Astrocyte (in vitro differentiated cells and primary cell): ENCODE measurements around the gene AGBL4.

Experiments used
- EZH2 ChIP-seq: IDR thresholded peaks from 2 replicates; pipeline ENCODE4 v1.6.1; 2012; ENCODE audit warnings: mild to moderate bottlenecking, low read length, inconsistent platforms; ENCODE audit not compliant: insufficient read depth
- TF ChIP-seq, protein P1 (sequence below): IDR thresholded peaks from 2 replicates; pipeline ENCODE4 v1.5.1; 2011; ENCODE audit warnings: low read depth, mild to moderate bottlenecking, inconsistent platforms, low read length, moderate library complexity; ENCODE audit not compliant: insufficient read depth

DNA sequence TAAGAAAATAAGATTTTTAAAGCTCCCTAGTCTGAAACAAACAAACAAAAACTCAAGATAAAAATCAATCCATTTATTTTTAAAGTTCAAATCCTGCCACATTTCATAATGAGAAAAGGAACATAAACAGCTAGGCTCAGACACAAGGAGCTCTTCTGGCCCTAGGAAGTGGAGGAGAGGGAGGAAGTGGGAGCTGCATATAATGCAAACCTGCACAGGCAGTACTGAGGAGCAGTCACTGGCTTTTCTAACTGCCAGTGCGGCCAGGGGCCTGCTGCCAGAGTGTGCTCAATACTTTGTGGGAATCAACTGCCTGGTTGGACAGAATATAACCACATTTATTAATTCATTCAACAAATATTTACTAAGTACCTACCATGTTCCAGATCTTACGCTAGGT, 1411.9 kb downstream of the AGBL4 start:
- TF ChIP-seq, protein P1, sequence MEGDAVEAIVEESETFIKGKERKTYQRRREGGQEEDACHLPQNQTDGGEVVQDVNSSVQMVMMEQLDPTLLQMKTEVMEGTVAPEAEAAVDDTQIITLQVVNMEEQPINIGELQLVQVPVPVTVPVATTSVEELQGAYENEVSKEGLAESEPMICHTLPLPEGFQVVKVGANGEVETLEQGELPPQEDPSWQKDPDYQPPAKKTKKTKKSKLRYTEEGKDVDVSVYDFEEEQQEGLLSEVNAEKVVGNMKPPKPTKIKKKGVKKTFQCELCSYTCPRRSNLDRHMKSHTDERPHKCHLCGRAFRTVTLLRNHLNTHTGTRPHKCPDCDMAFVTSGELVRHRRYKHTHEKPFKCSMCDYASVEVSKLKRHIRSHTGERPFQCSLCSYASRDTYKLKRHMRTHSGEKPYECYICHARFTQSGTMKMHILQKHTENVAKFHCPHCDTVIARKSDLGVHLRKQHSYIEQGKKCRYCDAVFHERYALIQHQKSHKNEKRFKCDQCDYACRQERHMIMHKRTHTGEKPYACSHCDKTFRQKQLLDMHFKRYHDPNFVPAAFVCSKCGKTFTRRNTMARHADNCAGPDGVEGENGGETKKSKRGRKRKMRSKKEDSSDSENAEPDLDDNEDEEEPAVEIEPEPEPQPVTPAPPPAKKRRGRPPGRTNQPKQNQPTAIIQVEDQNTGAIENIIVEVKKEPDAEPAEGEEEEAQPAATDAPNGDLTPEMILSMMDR: no peak
- TF ChIP-seq EZH2: no peak
